Endothelial cell of umbilical vein (primary cell): ENCODE measurements around the gene ABCB4. TPM values are rescaled to one million over a fixed set of nuclear protein-coding genes. Genes with fewer than 3 reads are reported as not detected.

Source experiments
- BruUV-seq: library from RNA; stranded (reverse); fragments of 400-500 nt; replicated peaks from 2 replicates; lab custom pipeline; 2021; lab: Mats Ljungman, UMichigan
- CTCF ChIA-PET: fragments of 300-600, 350-600 bp; sonication (Branson Sonifier 250); formaldehyde crosslinking; loops from one replicate; lab custom pipeline; 2021; ENCODE audit warnings: antibody characterized with exemption, inconsistent platforms; lab: Charles Lee
- POLR2A ChIA-PET: fragments of 300-600, 350-600 bp; sonication (Branson Sonifier 250); formaldehyde crosslinking; loops from one replicate; lab custom pipeline; 2021; ENCODE audit warnings: antibody characterized with exemption, inconsistent platforms; lab: Charles Lee
- DNase-seq: peaks from one replicate; pipeline ENCODE4 v3.0.0-alpha.2; 2011; ENCODE audit warnings: low read depth, low spot score
- FAIRE-seq: peaks from 2 replicates; lab custom pipeline; 2011; peaks lifted over from hg19 to GRCh38; lab: Jason Lieb, UNC
- H2AFZ ChIP-seq: 2 replicates; pipeline ENCODE4 v1.6.0; 2012; ENCODE audit warnings: low read depth, low read length, control low read depth, inconsistent platforms
- H3K27ac ChIP-seq: 2 replicates; pipeline ENCODE4 v1.5.1; 2011; ENCODE audit warnings: low read depth, mild to moderate bottlenecking, control low read depth, low read length, moderate library complexity; ENCODE audit not compliant: insufficient read depth
- H3K27me3 ChIP-seq, 2 experiments: 2 replicates each; pipeline versions ENCODE4 v1.6.0 to v1.6.1; 2011; ENCODE audit warnings: low read length in 2 of 2, mixed read lengths in 1 of 2; ENCODE audit not compliant: control insufficient read depth in 2 of 2, insufficient read depth in 2 of 2
- H3K36me3 ChIP-seq, 2 experiments: 2 replicates in 1 of 2; 3 replicates in 1 of 2; pipeline ENCODE4 v1.5.1; 2011; ENCODE audit warnings: low read length in 2 of 2, mild to moderate bottlenecking in 1 of 2, moderate library complexity in 1 of 2; ENCODE audit not compliant: control insufficient read depth in 2 of 2, insufficient read depth in 2 of 2; ENCODE audit errors: extremely low read depth in 1 of 2
- H3K4me1 ChIP-seq: 3 replicates; pipeline ENCODE4 v1.5.1; 2011; ENCODE audit warnings: mild to moderate bottlenecking, low read length; ENCODE audit not compliant: control insufficient read depth, insufficient read depth; ENCODE audit errors: extremely low read depth
- H3K4me2 ChIP-seq: 2 replicates; pipeline ENCODE4 v1.6.1; 2011; ENCODE audit warnings: low read length, control low read depth, mixed read lengths; ENCODE audit not compliant: insufficient read depth
- H3K4me3 ChIP-seq, 3 experiments: fragments of 200-600 bp in 1 of 3; sonication (generic), shearing (Covaris generic) in 1 of 3; replicated peaks in 1 of 3; 2 replicates each; pipeline ENCODE4 v1.5.1; 2011 to 2016; ENCODE audit warnings: control low read depth in 3 of 3, low read length in 3 of 3, mild to moderate bottlenecking in 2 of 3, inconsistent platforms in 1 of 3, low read depth in 1 of 3, moderate library complexity in 1 of 3; ENCODE audit not compliant: insufficient read depth in 1 of 3
- H3K79me2 ChIP-seq: 2 replicates; pipeline ENCODE4 v1.6.0; 2012; ENCODE audit warnings: low read length, inconsistent platforms; ENCODE audit not compliant: control insufficient read depth, insufficient read depth
- H3K9ac ChIP-seq: replicated peaks from 2 replicates; pipeline ENCODE3; 2011; ENCODE audit warnings: low read length, control low read depth; ENCODE audit not compliant: insufficient read depth; ENCODE audit errors: extremely low read depth
- H3K9me1 ChIP-seq: replicated peaks from 3 replicates; pipeline ENCODE4 v1.6.0; 2011; ENCODE audit warnings: mild to moderate bottlenecking, low read length; ENCODE audit not compliant: control insufficient read depth, insufficient read depth; ENCODE audit errors: extremely low read depth
- H3K9me3 ChIP-seq: replicated peaks from 2 replicates; pipeline ENCODE4 v1.5.1; 2012; ENCODE audit warnings: low read length, inconsistent platforms; ENCODE audit not compliant: control insufficient read depth, insufficient read depth
- H4K20me1 ChIP-seq: replicated peaks from 2 replicates; pipeline ENCODE3; 2011; ENCODE audit warnings: mild to moderate bottlenecking, low read length; ENCODE audit not compliant: control insufficient read depth, insufficient read depth; ENCODE audit errors: extremely low read depth
- CTCF ChIP-seq, 2 donors: IDR thresholded peaks; 1 replicate in 1 of 2; 2 replicates in 1 of 2; pipeline ENCODE4 v1.5.1; 2011; ENCODE audit warnings: low read length in 2 of 2, mild to moderate bottlenecking in 2 of 2, moderate library complexity in 2 of 2, control low read depth in 1 of 2, inconsistent platforms in 1 of 2, low read depth in 1 of 2; ENCODE audit not compliant: insufficient read depth in 1 of 2; ENCODE audit errors: extremely low read depth in 1 of 2
- EZH2 ChIP-seq: IDR thresholded peaks from 2 replicates; pipeline ENCODE4 v1.6.1; 2012; ENCODE audit warnings: borderline replicate concordance, low read depth, mild to moderate bottlenecking, moderate library complexity, low read length, inconsistent platforms; ENCODE audit not compliant: severe bottlenecking
- FOS ChIP-seq: IDR thresholded peaks from 2 replicates; pipeline ENCODE4 v1.6.1; 2011; ENCODE audit warnings: mild to moderate bottlenecking, low read length, moderate library complexity, borderline replicate concordance; ENCODE audit not compliant: insufficient read depth
- GATA2 ChIP-seq: IDR thresholded peaks from 2 replicates; pipeline ENCODE4 v1.7.0; 2011; ENCODE audit warnings: low read depth, mild to moderate bottlenecking, moderate library complexity, mixed read lengths, low read length; ENCODE audit not compliant: insufficient read length, insufficient read depth
- JUN ChIP-seq: IDR thresholded peaks from 2 replicates; pipeline ENCODE4 v1.6.1; 2011; ENCODE audit warnings: borderline replicate concordance, low read depth; ENCODE audit not compliant: insufficient read length, insufficient read depth
- MYC ChIP-seq: IDR thresholded peaks from one replicate; pipeline ENCODE4 v1.6.1; 2011; ENCODE audit warnings: mild to moderate bottlenecking, low read depth, low read length
- POLR2A ChIP-seq: IDR thresholded peaks from 2 replicates; pipeline ENCODE4 v1.6.1; 2012; ENCODE audit warnings: low read depth, mild to moderate bottlenecking, control low read depth, low read length
- POLR2AphosphoS5 ChIP-seq: IDR thresholded peaks from 2 replicates; pipeline ENCODE4 v1.6.1; 2012; ENCODE audit warnings: low read depth, mild to moderate bottlenecking, control low read depth, low read length, moderate library complexity; ENCODE audit not compliant: insufficient read depth
- dilution Hi-C: fragments of 300-500 bp; cut with MboI; formaldehyde crosslinking; loops from one replicate; pipeline ENCODE4 v1.15.0; 2019; ENCODE audit warnings: low sequenced_read_pairs; ENCODE audit not compliant: extremely low pct_ligation_motif_present
- intact Hi-C: fragments of 100-400 bp; cut with micrococcal nuclease; formaldehyde crosslinking; loops from one replicate; pipeline ENCODE4 v1.10.0; 2022
- polyA plus RNA-seq, 4 experiments: library from polyadenylated mRNA; depleted of rRNA in 3 of 4; stranded (reverse) in 3 of 4; unstranded in 1 of 4; fragments of >200 nt; gene quantifications; 2 replicates each; pipeline versions ENCODE4 v1.2.1 to v1.2.3, GENCODE V29; 2011 to 2012; ENCODE audit warnings: missing spikeins in 1 of 4
- total RNA-seq: library from RNA; stranded (reverse); gene quantifications from 2 replicates; pipeline ENCODE4 v1.2.3, GENCODE V29; 2021
- TF ChIP-seq, protein P1 (sequence below): IDR thresholded peaks from 2 replicates; pipeline ENCODE4 v1.6.1; 2011; ENCODE audit not compliant: insufficient read depth, insufficient read length

ABCB4 gene
- total and polyA plus RNA-seq, 2 donors (not counting 3 experiments of a cell fraction or from before 2014, with no cell fraction given) = 0.11 to 0.15 TPM

GRCh38 chr7:87451187-87451586 is 24.3 kb downstream of the ABCB4 start:
- Histone ChIP-seq H3K9me1 (no peaks in the 10 kb centered on the region), H3K4me2 (no peak overlapping the region), H3K9me3 (no peaks in the 10 kb centered on the region), H3K79me2 (no peaks in the 10 kb centered on the region), H3K27me3 (peaks cover 0 to 3% of the 10 kb centered on the region in 2 experiments), H3K4me1 (no peaks in the 10 kb centered on the region), H3K4me3 (no peak overlapping the region), H3K9ac (no peak overlapping the region), H4K20me1 (no peaks in the 10 kb centered on the region), H2AFZ (no peak overlapping the region), H3K27ac (no peak overlapping the region), H3K36me3 (no peaks in the 10 kb centered on the region)
- no TSS peak for BruUV-seq
- CTCF ChIA-PET = no interaction called here
- TF ChIP-seq GATA2 (no peak), CTCF (IDR thresholded peaks at IDR 0.05; ENCODE audit: extremely low read depth in 1 of 2, insufficient read depth in 1 of 2, low read depth in 1 of 2, low read length in 2 of 2) (no peak), EZH2 (no peak), POLR2A (no peak), POLR2AphosphoS5 (no peak), MYC (no peak), JUN (no peak), FOS (no peak)
- TF ChIP-seq, protein P1, sequence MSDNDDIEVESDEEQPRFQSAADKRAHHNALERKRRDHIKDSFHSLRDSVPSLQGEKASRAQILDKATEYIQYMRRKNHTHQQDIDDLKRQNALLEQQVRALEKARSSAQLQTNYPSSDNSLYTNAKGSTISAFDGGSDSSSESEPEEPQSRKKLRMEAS = no peak
- dilution Hi-C loops = no loop called here
- FAIRE-seq (no peak), DNase-seq (no peak)
- intact Hi-C loops = no loop called here
- POLR2A ChIA-PET = no interaction called here
